HCT116 (cell line): ENCODE measurements around the gene PGGHG.

Source experiments
- CTCF ChIP-seq, 3 experiments: fragments of 200-600 bp in 1 of 3; sonication (generic) in 1 of 3; IDR thresholded peaks in 2 of 3; conservative IDR thresholded peaks in 1 of 3; 2 replicates each; pipeline ENCODE4 v1.5.1; 2012 to 2017; ENCODE audit warnings: low read depth in 2 of 3, low read length in 2 of 3, antibody characterized with exemption in 1 of 3, borderline replicate concordance in 1 of 3, control low read depth in 1 of 3, mild to moderate bottlenecking in 1 of 3, mixed read lengths in 1 of 3, mixed run types in 1 of 3, moderate library complexity in 1 of 3; ENCODE audit not compliant: insufficient read depth in 1 of 3
- EZH2 ChIP-seq: fragments of 200-600 bp; sonication (generic); IDR thresholded peaks from 2 replicates; pipeline ENCODE4 v1.6.1; 2017; ENCODE audit warnings: antibody characterized with exemption, mixed run types
- EZH2phosphoT487 ChIP-seq: fragments of 200-600 bp; IDR thresholded peaks from 2 replicates; pipeline ENCODE4 v1.6.1; 2018; ENCODE audit warnings: antibody characterized with exemption, borderline replicate concordance
- JUND ChIP-seq: IDR thresholded peaks from 2 replicates; pipeline ENCODE4 v1.6.1; 2012
- MAX ChIP-seq: IDR thresholded peaks from 2 replicates; pipeline ENCODE4 v1.6.1; 2012
- POLR2A ChIP-seq: IDR thresholded peaks from 2 replicates; pipeline ENCODE4 v1.7.0; 2011; ENCODE audit warnings: borderline replicate concordance; ENCODE audit not compliant: insufficient read depth, insufficient read length; ENCODE audit errors: extremely low read depth
- POLR2AphosphoS5 ChIP-seq: IDR thresholded peaks from 2 replicates; pipeline ENCODE4 v1.6.1; 2011; ENCODE audit warnings: mild to moderate bottlenecking, low read depth, low read length, moderate library complexity
- RAD21 ChIP-seq: IDR thresholded peaks from 2 replicates; pipeline ENCODE4 v1.6.1; 2012; ENCODE audit warnings: low read depth, mild to moderate bottlenecking
- REST ChIP-seq: IDR thresholded peaks from 2 replicates; pipeline ENCODE4 v1.6.1; 2012; ENCODE audit warnings: low read depth
- SIN3A ChIP-seq: IDR thresholded peaks from 2 replicates; pipeline ENCODE4 v1.6.1; 2012; ENCODE audit warnings: low read depth
- TCF7L2 ChIP-seq: IDR thresholded peaks from 2 replicates; pipeline ENCODE4 v1.7.0; 2011; ENCODE audit warnings: borderline replicate concordance, inconsistent platforms; ENCODE audit not compliant: insufficient read depth, insufficient read length; ENCODE audit errors: extremely low read depth
- YY1 ChIP-seq: IDR thresholded peaks from 2 replicates; pipeline ENCODE4 v1.6.1; 2011; ENCODE audit warnings: low read length, low read depth, moderate library complexity, mild to moderate bottlenecking; ENCODE audit not compliant: insufficient replicate concordance; ENCODE audit errors: extremely low read depth
- ZBTB33 ChIP-seq: IDR thresholded peaks from 2 replicates; pipeline ENCODE4 v1.6.1; 2011; ENCODE audit warnings: mild to moderate bottlenecking, low read length, moderate library complexity; ENCODE audit not compliant: insufficient replicate concordance; ENCODE audit errors: extremely low read depth

GRCh38 chr11:293852-294661 lies 5.1 kb downstream of the PGGHG start:
- TF ChIP-seq CTCF (IDR thresholded peaks at IDR 0.05 in 2 of 3, conservative IDR thresholded peaks at IDR 0.05 in 1 of 3; ENCODE audit: borderline replicate concordance in 1 of 3, insufficient read depth in 1 of 3, low read depth in 2 of 3, low read length in 2 of 3): no peak
- no peak for TF ChIP-seq ZBTB33
- TF ChIP-seq REST: no peak
- TF ChIP-seq EZH2: no peak
- no peak for TF ChIP-seq TCF7L2
- no peak for TF ChIP-seq YY1
- no peak for TF ChIP-seq SIN3A
- TF ChIP-seq MAX: no peak
- no peak for TF ChIP-seq RAD21
- no peak for TF ChIP-seq EZH2phosphoT487
- TF ChIP-seq POLR2A: no peak
- TF ChIP-seq JUND: no peak
- TF ChIP-seq POLR2AphosphoS5: no peak
